ENCODE results near the gene CLIC6. TPM values are rescaled to one million over a fixed set of nuclear protein-coding genes. Genes with fewer than 3 reads are reported as not detected.

CLIC6 gene
- total RNA-seq, 1 donor from 2014 or later = 12.3 TPM

DNA sequence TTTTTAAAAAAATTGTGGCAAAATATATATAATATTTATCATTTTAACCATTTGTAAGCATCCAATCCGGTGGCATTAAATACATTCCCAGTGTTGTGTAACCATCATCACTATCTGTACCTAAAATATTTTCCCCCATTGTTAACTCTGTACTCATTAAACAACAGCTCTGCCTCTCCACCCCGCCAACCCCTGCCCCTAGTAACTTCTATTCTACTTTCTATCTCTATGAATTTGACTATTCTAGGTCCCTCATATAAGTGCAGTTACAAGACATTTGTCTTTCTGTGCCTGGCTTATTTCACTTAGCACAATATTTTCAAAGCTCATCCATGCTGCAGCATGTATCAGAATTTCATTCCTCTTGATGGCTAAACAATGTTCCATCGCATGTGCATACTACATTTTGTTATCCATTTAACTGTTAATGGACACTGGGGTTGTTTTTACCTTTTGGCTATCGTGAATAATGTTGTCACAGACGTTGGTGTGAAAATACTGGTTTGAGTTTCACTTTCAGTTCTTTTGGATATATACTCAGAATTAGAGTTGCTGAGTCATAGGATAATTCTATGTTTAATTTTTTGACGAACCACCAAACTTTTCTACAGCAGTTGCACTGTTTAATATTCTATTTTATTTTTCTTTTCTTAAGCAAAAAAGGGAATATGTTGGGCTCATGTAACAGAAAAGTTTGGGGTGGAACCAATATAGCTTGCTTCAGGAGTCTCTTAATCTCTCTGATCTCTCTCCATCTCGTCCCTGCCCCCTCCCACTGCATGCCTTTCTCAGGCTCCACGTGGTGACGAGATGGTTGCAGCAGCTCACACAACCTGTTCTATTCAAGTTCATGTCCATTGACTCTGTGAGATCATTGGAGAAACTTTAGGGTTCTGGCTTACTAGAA is 28.7 kb upstream of the CLIC6 start:
- H3K9me3 ChIP-seq = no peaks in the 10 kb centered on the region
- peak; percentile 36 for ATAC-seq
- peak overlapping the region; percentile 12 for H3K4me3 ChIP-seq
- no peaks in the 10 kb centered on the region for H3K4me1 ChIP-seq
- intact Hi-C loops (cut with DNase I) = no loop called here
- TF ChIP-seq, protein P1, sequence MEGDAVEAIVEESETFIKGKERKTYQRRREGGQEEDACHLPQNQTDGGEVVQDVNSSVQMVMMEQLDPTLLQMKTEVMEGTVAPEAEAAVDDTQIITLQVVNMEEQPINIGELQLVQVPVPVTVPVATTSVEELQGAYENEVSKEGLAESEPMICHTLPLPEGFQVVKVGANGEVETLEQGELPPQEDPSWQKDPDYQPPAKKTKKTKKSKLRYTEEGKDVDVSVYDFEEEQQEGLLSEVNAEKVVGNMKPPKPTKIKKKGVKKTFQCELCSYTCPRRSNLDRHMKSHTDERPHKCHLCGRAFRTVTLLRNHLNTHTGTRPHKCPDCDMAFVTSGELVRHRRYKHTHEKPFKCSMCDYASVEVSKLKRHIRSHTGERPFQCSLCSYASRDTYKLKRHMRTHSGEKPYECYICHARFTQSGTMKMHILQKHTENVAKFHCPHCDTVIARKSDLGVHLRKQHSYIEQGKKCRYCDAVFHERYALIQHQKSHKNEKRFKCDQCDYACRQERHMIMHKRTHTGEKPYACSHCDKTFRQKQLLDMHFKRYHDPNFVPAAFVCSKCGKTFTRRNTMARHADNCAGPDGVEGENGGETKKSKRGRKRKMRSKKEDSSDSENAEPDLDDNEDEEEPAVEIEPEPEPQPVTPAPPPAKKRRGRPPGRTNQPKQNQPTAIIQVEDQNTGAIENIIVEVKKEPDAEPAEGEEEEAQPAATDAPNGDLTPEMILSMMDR (IDR thresholded peaks at IDR 0.05) = no peak
- no peak overlapping the region for H3K27ac ChIP-seq
- no peaks in the 10 kb centered on the region for H3K36me3 ChIP-seq
- H3K27me3 ChIP-seq = peaks cover 4% of the 10 kb centered on the region
- no peak for DNase-seq

DNA sequence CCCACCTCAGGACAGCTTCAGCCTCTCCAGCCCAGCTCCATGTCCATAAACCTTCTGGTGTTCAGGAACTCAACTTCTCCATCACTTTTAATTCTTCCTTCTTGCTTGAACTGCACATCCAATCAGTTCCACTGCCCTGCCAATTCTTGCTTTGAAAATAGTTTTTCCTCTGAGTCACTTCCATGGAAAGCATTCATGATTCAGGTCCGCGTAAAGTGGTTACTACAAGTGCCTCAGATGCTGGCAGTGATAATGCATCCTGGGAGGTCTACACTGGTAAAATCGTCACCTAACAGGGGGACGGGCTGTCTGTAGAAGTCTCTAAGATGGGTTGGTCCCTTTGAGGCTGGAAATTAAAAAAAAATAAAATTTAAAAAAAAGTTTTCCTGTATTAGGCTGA is 27.9 kb upstream of the CLIC6 start:
- no peaks in the 10 kb centered on the region for H3K27me3 ChIP-seq
- no peak overlapping the region for H3K27ac ChIP-seq
- ATAC-seq (no peak), DNase-seq (no peak)
- TF ChIP-seq, protein P1 (IDR thresholded peaks at IDR 0.05) = no peak
- no peaks in the 10 kb centered on the region for H3K4me1 ChIP-seq
- intact Hi-C loops (cut with DNase I) = no loop called here
- no peaks in the 10 kb centered on the region for H3K9me3 ChIP-seq
- no peak overlapping the region for H3K4me3 ChIP-seq
- H3K36me3 ChIP-seq = no peaks in the 10 kb centered on the region

DNA sequence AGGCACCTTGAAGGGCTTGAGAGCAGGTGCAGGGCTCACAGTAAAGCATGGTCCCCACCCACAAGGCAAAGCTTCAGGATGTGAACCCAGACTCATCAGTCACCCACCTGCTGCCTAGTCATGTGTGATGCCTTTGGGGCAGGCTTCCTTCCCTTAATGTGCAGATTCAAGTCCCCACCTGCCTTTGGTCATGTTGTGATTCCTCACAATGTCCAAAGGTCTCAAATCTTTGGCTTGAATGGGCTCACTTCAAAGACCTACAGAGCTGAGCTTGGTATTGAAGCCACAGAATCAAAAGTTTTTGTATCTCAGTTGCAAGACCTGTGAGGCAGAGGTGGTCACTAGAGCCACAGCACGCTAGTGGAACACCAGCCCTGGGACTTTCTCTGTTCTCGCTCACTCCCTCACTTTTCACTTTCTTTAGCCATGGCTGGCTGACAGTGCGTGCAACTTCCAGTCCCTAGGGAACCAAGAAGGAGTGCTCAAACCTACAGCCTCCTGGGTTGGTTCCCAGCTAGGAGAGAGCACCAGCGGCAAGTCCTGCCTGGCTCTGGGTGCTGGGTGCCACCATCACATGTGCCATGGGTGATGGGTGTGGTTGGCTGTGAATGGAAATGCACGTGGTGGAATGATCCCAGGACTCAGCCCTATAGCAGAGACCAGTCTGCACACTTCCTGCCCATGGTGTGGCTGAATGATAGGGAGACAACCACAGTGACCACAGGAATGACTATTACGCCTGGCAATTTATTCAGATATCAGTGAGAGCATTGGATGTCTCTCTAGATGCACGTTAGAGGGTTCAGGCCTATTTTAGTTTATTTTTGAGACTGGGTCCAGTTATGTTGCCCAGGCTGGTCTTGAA is 26.4 kb upstream of the CLIC6 start:
- Histone ChIP-seq H3K4me1 (no peaks in the 10 kb centered on the region), H3K27me3 (no peaks in the 10 kb centered on the region), H3K9me3 (no peaks in the 10 kb centered on the region), H3K4me3 (no peak overlapping the region), H3K27ac (no peak overlapping the region), H3K36me3 (no peaks in the 10 kb centered on the region)
- TF ChIP-seq, protein P1 (IDR thresholded peaks at IDR 0.05) = no peak
- no peak for DNase-seq
- no peak for ATAC-seq
- intact Hi-C loops (cut with DNase I) = no loop called here

DNA sequence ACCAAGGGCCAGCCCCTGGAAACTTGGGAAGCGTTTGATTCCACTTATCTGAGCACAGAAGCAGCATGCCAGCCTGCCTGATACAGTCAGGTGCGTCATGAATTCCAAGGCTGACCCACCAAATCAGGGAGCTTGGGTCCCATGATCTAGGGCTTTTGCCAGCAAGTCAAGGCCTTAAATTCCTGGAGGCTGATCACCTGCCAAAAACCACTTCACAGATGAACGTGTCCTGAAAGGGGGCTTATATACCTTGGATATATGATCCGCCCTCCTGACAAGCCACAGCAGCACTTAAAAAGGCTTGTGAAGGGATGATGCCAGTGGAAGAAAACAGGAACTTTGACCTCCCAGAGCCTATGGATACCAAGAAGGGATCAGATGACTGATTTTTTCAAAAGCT is 24.0 kb upstream of the CLIC6 start:
- ATAC-seq = no peak
- intact Hi-C loops (cut with DNase I) = no loop called here
- DNase-seq = no peak

DNA sequence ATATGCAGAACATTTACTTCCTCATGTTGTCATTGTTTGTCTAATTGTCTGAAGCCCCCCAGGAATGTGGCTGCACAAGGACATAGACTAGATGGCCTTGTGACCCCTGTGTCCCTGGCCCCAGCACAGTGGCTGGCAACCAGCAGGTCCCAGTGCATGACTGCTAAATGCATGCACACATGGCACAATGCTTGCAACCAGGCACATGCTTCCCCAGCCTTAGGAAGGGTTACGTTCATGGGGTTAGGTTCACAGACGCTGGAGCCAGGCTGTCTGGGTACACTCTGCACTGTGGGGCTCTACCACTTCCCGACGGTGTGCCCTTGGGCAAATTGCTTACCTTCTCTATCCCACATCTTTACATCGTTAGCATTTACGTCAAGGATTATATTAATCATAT is 21.2 kb upstream of the CLIC6 start:
- no peak for ATAC-seq
- TF ChIP-seq, protein P1 (IDR thresholded peaks at IDR 0.05) = no peak
- intact Hi-C loops (cut with DNase I) = no loop called here
- Histone ChIP-seq H3K36me3 (no peaks in the 10 kb centered on the region), H3K4me3 (no peak overlapping the region), H3K27me3 (no peaks in the 10 kb centered on the region), H3K9me3 (no peaks in the 10 kb centered on the region), H3K27ac (no peak overlapping the region), H3K4me1 (no peaks in the 10 kb centered on the region)
- DNase-seq = no peak

More for the DNA sequence above, 24.0 kb upstream of the CLIC6 start:
- Histone ChIP-seq H3K36me3 (no peaks in the 10 kb centered on the region), H3K9me3 (no peaks in the 10 kb centered on the region), H3K4me1 (no peaks in the 10 kb centered on the region), H3K27ac (no peak overlapping the region), H3K27me3 (no peaks in the 10 kb centered on the region), H3K4me3 (no peak overlapping the region)
- TF ChIP-seq, protein P1 (IDR thresholded peaks at IDR 0.05) = no peak

All from upper lobe of right lung (tissue), 1 donor.